ENCODE data around the gene MYMK.

The MYMK gene

GRCh38 chr9:133539991-133540697 is 15.4 kb upstream of the MYMK start:
- no peak overlapping the region for H3K9ac ChIP-seq (ENCODE audit: low read length)
- H3K36me3 ChIP-seq (ENCODE audit: control insufficient read depth, insufficient read depth, low read length, severe bottlenecking), result no peaks in the 10 kb centered on the region
- no peak overlapping the region for H3K4me3 ChIP-seq (ENCODE audit: low read length)

GRCh38 chr9:133538851-133539833 is 14.4 kb upstream of the MYMK start:
- DNase-seq (ENCODE audit: low read depth), result no peak
- Histone ChIP-seq H3K27me3 (replicated peaks; ENCODE audit: control insufficient read depth, insufficient read depth, low read length) (peaks cover 38% of the 10 kb centered on the region), H3K4me3 (ENCODE audit: low read length) (peak overlapping the region; percentile 33), H3K9me3 (ENCODE audit: control insufficient read depth, low read length) (no peaks in the 10 kb centered on the region), H3K36me3 (ENCODE audit: control insufficient read depth, insufficient read depth, low read length, severe bottlenecking) (no peaks in the 10 kb centered on the region), H3K9ac (ENCODE audit: low read length) (no peak overlapping the region), H3K4me1 (ENCODE audit: control insufficient read depth, insufficient read depth, low read length) (peaks cover under 1% of the 10 kb centered on the region)

More at GRCh38 chr9:133539991-133540697, 15.4 kb upstream of the MYMK start:
- no peaks in the 10 kb centered on the region for H3K9me3 ChIP-seq (ENCODE audit: control insufficient read depth, low read length)
- DNase-seq (ENCODE audit: low read depth), result no peak
- peaks cover 46% of the 10 kb centered on the region for H3K27me3 ChIP-seq (replicated peaks; ENCODE audit: control insufficient read depth, insufficient read depth, low read length)
- H3K4me1 ChIP-seq (ENCODE audit: control insufficient read depth, insufficient read depth, low read length), result peaks cover 1% of the 10 kb centered on the region

- DNase-seq (ENCODE audit: low read depth), result no peak
- Histone ChIP-seq H3K9ac (ENCODE audit: low read length) (no peak overlapping the region), H3K27me3 (replicated peaks; ENCODE audit: control insufficient read depth, insufficient read depth, low read length) (peaks cover 29% of the 10 kb centered on the region), H3K9me3 (ENCODE audit: control insufficient read depth, low read length) (no peaks in the 10 kb centered on the region), H3K4me3 (ENCODE audit: low read length) (no peak overlapping the region), H3K4me1 (ENCODE audit: control insufficient read depth, insufficient read depth, low read length) (peaks cover 4% of the 10 kb centered on the region), H3K36me3 (ENCODE audit: control insufficient read depth, insufficient read depth, low read length, severe bottlenecking) (no peaks in the 10 kb centered on the region)
Measured at GRCh38 chr9:133538176-133538575, 13.4 kb upstream of the MYMK start.

- Histone ChIP-seq H3K27me3 (replicated peaks; ENCODE audit: control insufficient read depth, insufficient read depth, low read length) (peaks cover 32% of the 10 kb centered on the region), H3K9me3 (ENCODE audit: control insufficient read depth, low read length) (no peaks in the 10 kb centered on the region), H3K4me1 (ENCODE audit: control insufficient read depth, insufficient read depth, low read length) (peaks cover 4% of the 10 kb centered on the region), H3K4me3 (ENCODE audit: low read length) (no peak overlapping the region), H3K36me3 (ENCODE audit: control insufficient read depth, insufficient read depth, low read length, severe bottlenecking) (no peaks in the 10 kb centered on the region), H3K9ac (ENCODE audit: low read length) (no peak overlapping the region)
- no peak for DNase-seq (ENCODE audit: low read depth)
Measured at GRCh38 chr9:133537257-133537656, 12.5 kb upstream of the MYMK start.

GRCh38 chr9:133536536-133536935 is 11.8 kb upstream of the MYMK start:
- no peak overlapping the region for H3K4me3 ChIP-seq (ENCODE audit: low read length)
- H3K9ac ChIP-seq (ENCODE audit: low read length), result no peak overlapping the region
- H3K27me3 ChIP-seq (replicated peaks; ENCODE audit: control insufficient read depth, insufficient read depth, low read length), result peaks cover 35% of the 10 kb centered on the region
- no peak for DNase-seq (ENCODE audit: low read depth)
- no peaks in the 10 kb centered on the region for H3K9me3 ChIP-seq (ENCODE audit: control insufficient read depth, low read length)
- H3K4me1 ChIP-seq (ENCODE audit: control insufficient read depth, insufficient read depth, low read length), result peaks cover 4% of the 10 kb centered on the region
- H3K36me3 ChIP-seq (ENCODE audit: control insufficient read depth, insufficient read depth, low read length, severe bottlenecking), result no peaks in the 10 kb centered on the region

- Histone ChIP-seq H3K9ac (ENCODE audit: low read length) (no peak overlapping the region), H3K4me3 (ENCODE audit: low read length) (no peak overlapping the region), H3K4me1 (ENCODE audit: control insufficient read depth, insufficient read depth, low read length) (peaks cover 4% of the 10 kb centered on the region), H3K27me3 (replicated peaks; ENCODE audit: control insufficient read depth, insufficient read depth, low read length) (peaks cover 38% of the 10 kb centered on the region), H3K9me3 (ENCODE audit: control insufficient read depth, low read length) (no peaks in the 10 kb centered on the region), H3K36me3 (ENCODE audit: control insufficient read depth, insufficient read depth, low read length, severe bottlenecking) (no peaks in the 10 kb centered on the region)
- no peak for DNase-seq (ENCODE audit: low read depth)
Measured at GRCh38 chr9:133536080-133536479, 11.3 kb upstream of the MYMK start.

- Histone ChIP-seq H3K9ac (ENCODE audit: low read length) (no peak overlapping the region), H3K4me1 (ENCODE audit: control insufficient read depth, insufficient read depth, low read length) (peaks cover 4% of the 10 kb centered on the region), H3K4me3 (ENCODE audit: low read length) (no peak overlapping the region), H3K9me3 (ENCODE audit: control insufficient read depth, low read length) (no peaks in the 10 kb centered on the region), H3K27me3 (replicated peaks; ENCODE audit: control insufficient read depth, insufficient read depth, low read length) (peaks cover 40% of the 10 kb centered on the region), H3K36me3 (ENCODE audit: control insufficient read depth, insufficient read depth, low read length, severe bottlenecking) (no peaks in the 10 kb centered on the region)
- no peak for DNase-seq (ENCODE audit: low read depth)
Measured at GRCh38 chr9:133535306-133535877, 10.6 kb upstream of the MYMK start.

GRCh38 chr9:133534346-133535291 is 9.9 kb upstream of the MYMK start, which contains the start of gene ADAMTSL2:
Gene ADAMTSL2 (plus strand): TSS chr9:133534704. CDS start chr9:133536713, 2,009 bp downstream.
- Histone ChIP-seq H3K36me3 (ENCODE audit: control insufficient read depth, insufficient read depth, low read length, severe bottlenecking) (no peaks in the 10 kb centered on the region), H3K27me3 (replicated peaks; ENCODE audit: control insufficient read depth, insufficient read depth, low read length) (peaks cover 47% of the 10 kb centered on the region), H3K9me3 (ENCODE audit: control insufficient read depth, low read length) (no peaks in the 10 kb centered on the region), H3K4me3 (ENCODE audit: low read length) (no peak within 1 kb of the TSS), H3K4me1 (ENCODE audit: control insufficient read depth, insufficient read depth, low read length) (peaks cover 4% of the 10 kb centered on the region), H3K9ac (ENCODE audit: low read length) (no peak within 1 kb of the TSS)
- peak; percentile 53 for DNase-seq (ENCODE audit: low read depth)

- H3K36me3 ChIP-seq (ENCODE audit: control insufficient read depth, insufficient read depth, low read length, severe bottlenecking), result no peaks in the 10 kb centered on the region
- H3K4me1 ChIP-seq (ENCODE audit: control insufficient read depth, insufficient read depth, low read length), result peaks cover 4% of the 10 kb centered on the region
- no peak overlapping the region for H3K4me3 ChIP-seq (ENCODE audit: low read length)
- no peak overlapping the region for H3K9ac ChIP-seq (ENCODE audit: low read length)
- no peak for DNase-seq (ENCODE audit: low read depth)
- no peaks in the 10 kb centered on the region for H3K9me3 ChIP-seq (ENCODE audit: control insufficient read depth, low read length)
- peaks cover 52% of the 10 kb centered on the region for H3K27me3 ChIP-seq (replicated peaks; ENCODE audit: control insufficient read depth, insufficient read depth, low read length)
Measured at GRCh38 chr9:133533857-133534256, 9.1 kb upstream of the MYMK start.

- Histone ChIP-seq H3K9ac (ENCODE audit: low read length) (no peak overlapping the region), H3K27me3 (replicated peaks; ENCODE audit: control insufficient read depth, insufficient read depth, low read length) (peaks cover 54% of the 10 kb centered on the region), H3K9me3 (ENCODE audit: control insufficient read depth, low read length) (no peaks in the 10 kb centered on the region), H3K4me3 (ENCODE audit: low read length) (no peak overlapping the region), H3K4me1 (ENCODE audit: control insufficient read depth, insufficient read depth, low read length) (peaks cover 5% of the 10 kb centered on the region), H3K36me3 (ENCODE audit: control insufficient read depth, insufficient read depth, low read length, severe bottlenecking) (no peaks in the 10 kb centered on the region)
- peak; percentile 28 for DNase-seq (ENCODE audit: low read depth)
Measured at GRCh38 chr9:133532937-133533668, 8.3 kb upstream of the MYMK start.

Data from adipocyte (in vitro differentiated cells).